ENCODE measurements around the gene APOLD1. TPM values are rescaled to one million over a fixed set of nuclear protein-coding genes. Genes with fewer than 3 reads are reported as not detected.

The APOLD1 gene
- polyA plus RNA-seq, 1 donor (not counting 4 experiments of a cell fraction or from before 2014, with no cell fraction given), result 0.34 TPM

DNA sequence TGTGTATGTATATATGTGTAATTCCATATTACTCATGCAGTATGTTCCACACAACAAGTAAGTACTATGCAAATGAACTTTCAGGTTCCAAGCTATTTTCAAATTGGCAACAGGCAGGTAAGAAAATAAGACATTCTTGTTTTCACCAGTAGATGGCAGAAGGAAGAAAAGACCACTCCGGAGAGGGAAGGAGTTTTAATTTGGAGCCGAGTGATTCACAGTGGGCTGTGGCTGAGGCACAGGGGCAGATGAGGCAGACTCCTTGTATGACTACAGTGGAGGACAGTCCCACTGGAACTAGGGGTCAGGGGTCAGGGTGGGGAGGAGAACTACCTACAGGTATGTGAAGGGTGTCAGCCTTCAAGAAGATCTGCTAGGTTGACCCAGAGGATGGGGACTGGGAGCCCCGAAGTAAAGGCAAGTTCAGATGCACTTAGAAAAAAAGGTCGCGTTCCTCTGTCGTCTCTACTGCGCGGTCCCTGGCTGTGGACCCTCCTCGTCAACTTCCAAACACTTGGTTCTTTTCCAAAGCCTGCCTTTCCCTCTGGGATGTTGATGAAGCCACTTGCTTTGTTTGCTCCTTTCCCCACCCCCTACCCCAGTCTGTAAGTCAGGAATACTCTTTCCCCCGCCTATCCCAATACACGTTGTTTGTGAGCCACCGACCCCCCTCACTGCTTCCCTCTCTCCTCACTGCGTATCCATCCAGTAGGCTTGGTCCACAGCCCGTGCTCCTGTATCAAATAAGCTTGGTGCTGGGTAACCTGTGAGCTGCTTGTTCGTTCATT is 51.8 kb downstream of the APOLD1 start:
- DNase-seq (ENCODE audit: low read depth, low spot score) (peak; percentile 82), FAIRE-seq (peak; percentile 86)
- Histone ChIP-seq H2AFZ (ENCODE audit: control insufficient read depth, low read length) (no peak overlapping the region), H3K27me3 (ENCODE audit: control insufficient read depth, extremely low read depth, insufficient read depth, low read length) (no peaks in the 10 kb centered on the region), H3K36me3 (ENCODE audit: control insufficient read depth in 2 of 2, extremely low read depth in 1 of 2, insufficient read depth in 2 of 2, low read length in 2 of 2) (peaks cover 14 to 15% of the 10 kb centered on the region in 2 experiments), H3K27ac (ENCODE audit: control insufficient read depth, insufficient read depth, low read length) (peak overlapping the region; percentile 98), H3K9me1 (ENCODE audit: control insufficient read depth, extremely low read depth, insufficient read depth, low read length) (no peaks in the 10 kb centered on the region), H3K4me1 (ENCODE audit: control insufficient read depth, extremely low read depth, insufficient read depth, low read length) (peaks cover 54% of the 10 kb centered on the region), H3K9ac (ENCODE audit: control insufficient read depth, extremely low read depth, insufficient read depth, low read length) (peak overlapping the region; percentile 64), H4K20me1 (ENCODE audit: control insufficient read depth, extremely low read depth, insufficient read depth, low read length) (no peaks in the 10 kb centered on the region), H3K9me3 (ENCODE audit: control insufficient read depth, low read depth, low read length) (no peaks in the 10 kb centered on the region), H3K79me2 (ENCODE audit: control insufficient read depth, insufficient read depth, low read length) (no peaks in the 10 kb centered on the region), H3K4me3 (ENCODE audit: control insufficient read depth in 2 of 3, extremely low read depth in 1 of 3, insufficient read depth in 2 of 3, low read depth in 1 of 3, low read length in 3 of 3) (no peak overlapping the region), H3K4me2 (ENCODE audit: control insufficient read depth, extremely low read depth, insufficient read depth, low read depth, low read length) (peak overlapping the region; percentile 38)
- dilution Hi-C loops (cut with MboI; ENCODE audit: extremely low pct_ligation_motif_present, low sequenced_read_pairs), result no loop called here
- TF ChIP-seq, protein P1, sequence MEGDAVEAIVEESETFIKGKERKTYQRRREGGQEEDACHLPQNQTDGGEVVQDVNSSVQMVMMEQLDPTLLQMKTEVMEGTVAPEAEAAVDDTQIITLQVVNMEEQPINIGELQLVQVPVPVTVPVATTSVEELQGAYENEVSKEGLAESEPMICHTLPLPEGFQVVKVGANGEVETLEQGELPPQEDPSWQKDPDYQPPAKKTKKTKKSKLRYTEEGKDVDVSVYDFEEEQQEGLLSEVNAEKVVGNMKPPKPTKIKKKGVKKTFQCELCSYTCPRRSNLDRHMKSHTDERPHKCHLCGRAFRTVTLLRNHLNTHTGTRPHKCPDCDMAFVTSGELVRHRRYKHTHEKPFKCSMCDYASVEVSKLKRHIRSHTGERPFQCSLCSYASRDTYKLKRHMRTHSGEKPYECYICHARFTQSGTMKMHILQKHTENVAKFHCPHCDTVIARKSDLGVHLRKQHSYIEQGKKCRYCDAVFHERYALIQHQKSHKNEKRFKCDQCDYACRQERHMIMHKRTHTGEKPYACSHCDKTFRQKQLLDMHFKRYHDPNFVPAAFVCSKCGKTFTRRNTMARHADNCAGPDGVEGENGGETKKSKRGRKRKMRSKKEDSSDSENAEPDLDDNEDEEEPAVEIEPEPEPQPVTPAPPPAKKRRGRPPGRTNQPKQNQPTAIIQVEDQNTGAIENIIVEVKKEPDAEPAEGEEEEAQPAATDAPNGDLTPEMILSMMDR (optimal IDR thresholded peaks at IDR 0.05 in 1 of 3, IDR thresholded peaks at IDR 0.05 in 1 of 3, conservative IDR thresholded peaks at IDR 0.05 in 1 of 3; ENCODE audit: extremely low read depth in 1 of 3, insufficient read depth in 2 of 3, low read length in 3 of 3), result peak; percentile 42 to 70 (median 45)
- TF ChIP-seq EZH2 (IDR thresholded peaks at IDR 0.05; ENCODE audit: low read length), result no peak

DNA sequence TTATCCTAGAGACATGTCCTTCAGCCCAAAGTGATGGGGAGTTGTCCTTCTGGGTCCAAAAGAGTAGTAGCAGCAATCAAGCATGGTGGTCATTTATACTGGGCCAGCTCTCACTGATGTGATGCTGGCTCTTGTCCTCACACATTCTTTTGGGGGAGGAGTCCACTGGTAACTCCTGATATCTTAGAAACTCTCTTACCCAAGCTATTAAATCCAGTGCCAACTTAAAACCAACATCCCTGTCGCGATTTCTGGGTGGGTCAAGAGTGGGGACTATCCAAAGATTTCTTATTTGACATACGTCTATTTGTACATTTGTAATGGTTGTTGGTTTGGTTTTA is 52.3 kb downstream of the APOLD1 start:
- no peaks in the 10 kb centered on the region for H3K9me1 ChIP-seq (ENCODE audit: control insufficient read depth, extremely low read depth, insufficient read depth, low read length)
- peaks cover 54% of the 10 kb centered on the region for H3K4me1 ChIP-seq (ENCODE audit: control insufficient read depth, extremely low read depth, insufficient read depth, low read length)
- no peaks in the 10 kb centered on the region for H3K9me3 ChIP-seq (ENCODE audit: control insufficient read depth, low read depth, low read length)
- peak overlapping the region; percentile 64 for H3K9ac ChIP-seq (ENCODE audit: control insufficient read depth, extremely low read depth, insufficient read depth, low read length)
- no peak overlapping the region for H2AFZ ChIP-seq (ENCODE audit: control insufficient read depth, low read length)
- dilution Hi-C loops (cut with MboI; ENCODE audit: extremely low pct_ligation_motif_present, low sequenced_read_pairs), result no loop called here
- DNase-seq (ENCODE audit: low read depth, low spot score) (no peak), FAIRE-seq (no peak)
- H3K79me2 ChIP-seq (ENCODE audit: control insufficient read depth, insufficient read depth, low read length), result no peaks in the 10 kb centered on the region
- peaks cover 10 to 11% of the 10 kb centered on the region in 2 experiments for H3K36me3 ChIP-seq (ENCODE audit: control insufficient read depth in 2 of 2, extremely low read depth in 1 of 2, insufficient read depth in 2 of 2, low read length in 2 of 2)
- TF ChIP-seq EZH2 (IDR thresholded peaks at IDR 0.05; ENCODE audit: low read length), result no peak
- TF ChIP-seq, protein P1 (optimal IDR thresholded peaks at IDR 0.05 in 1 of 3, IDR thresholded peaks at IDR 0.05 in 1 of 3, conservative IDR thresholded peaks at IDR 0.05 in 1 of 3; ENCODE audit: extremely low read depth in 1 of 3, insufficient read depth in 2 of 3, low read length in 3 of 3), result no peak
- H3K27ac ChIP-seq (ENCODE audit: control insufficient read depth, insufficient read depth, low read length), result peak overlapping the region; percentile 98
- H4K20me1 ChIP-seq (ENCODE audit: control insufficient read depth, extremely low read depth, insufficient read depth, low read length), result no peaks in the 10 kb centered on the region
- H3K4me2 ChIP-seq (ENCODE audit: control insufficient read depth, extremely low read depth, insufficient read depth, low read depth, low read length), result peak overlapping the region; percentile 44
- H3K4me3 ChIP-seq (ENCODE audit: control insufficient read depth in 2 of 3, extremely low read depth in 1 of 3, insufficient read depth in 2 of 3, low read depth in 1 of 3, low read length in 3 of 3), result no peak overlapping the region
- no peaks in the 10 kb centered on the region for H3K27me3 ChIP-seq (ENCODE audit: control insufficient read depth, extremely low read depth, insufficient read depth, low read length)
